Calu3 (cell line): ENCODE measurements around the gene DMRTC2. TPM values are rescaled to one million over a fixed set of nuclear protein-coding genes. Genes with fewer than 3 reads are reported as not detected.

Source experiments
- BruUV-seq: library from RNA; stranded (reverse); fragments of 400-500 nt; replicated peaks from 2 replicates; lab custom pipeline; 2021; lab: Mats Ljungman, UMichigan
- CTCF ChIA-PET: fragments of 300-600 bp; sonication (Branson Sonifier 250); formaldehyde crosslinking; loops from one replicate; lab custom pipeline; 2022; ENCODE audit warnings: antibody characterized with exemption; lab: Charles Lee
- DNase-seq: peaks from one replicate; pipeline ENCODE4 v3.0.0; 2022
- H3K27ac Mint-ChIP-seq: one replicate; pipeline ENCODE4 v1.8.0; 2022; ENCODE audit warnings: mixed read lengths; ENCODE audit not compliant: unreplicated experiment
- H3K27me3 Mint-ChIP-seq: one replicate; pipeline ENCODE4 v1.8.0; 2022; ENCODE audit warnings: mixed read lengths; ENCODE audit not compliant: unreplicated experiment
- H3K36me3 Mint-ChIP-seq: one replicate; pipeline ENCODE4 v1.8.0; 2022; ENCODE audit warnings: mild to moderate bottlenecking, moderate library complexity, mixed read lengths; ENCODE audit not compliant: insufficient read depth, unreplicated experiment
- H3K4me1 Mint-ChIP-seq: one replicate; pipeline ENCODE4 v1.8.0; 2022; ENCODE audit warnings: mild to moderate bottlenecking, low read depth, mixed read lengths; ENCODE audit not compliant: unreplicated experiment
- H3K4me3 Mint-ChIP-seq: one replicate; pipeline ENCODE4 v1.8.0; 2022; ENCODE audit warnings: mild to moderate bottlenecking, low read depth, moderate library complexity, mixed read lengths; ENCODE audit not compliant: unreplicated experiment
- H3K9me3 Mint-ChIP-seq: one replicate; pipeline ENCODE4 v1.8.0; 2022; ENCODE audit warnings: low read depth, mixed read lengths; ENCODE audit not compliant: unreplicated experiment
- intact Hi-C: fragments of 100-400 bp; cut with micrococcal nuclease; formaldehyde crosslinking; loops from one replicate; pipeline ENCODE4 v1.10.0; 2022; ENCODE audit not compliant: unreplicated experiment
- total RNA-seq: library from RNA; stranded (reverse); gene quantifications from 2 replicates; pipeline ENCODE4 v1.2.3, GENCODE V29; 2022
- TF ChIP-seq, protein P1 (sequence below): fragments of 200-600 bp; IDR thresholded peaks from one replicate; pipeline ENCODE4 v1.8.0; 2022; ENCODE audit warnings: antibody characterized with exemption; ENCODE audit not compliant: unreplicated experiment

The DMRTC2 gene
- total RNA-seq, 1 experiment from 2014 or later: not detected

DNA sequence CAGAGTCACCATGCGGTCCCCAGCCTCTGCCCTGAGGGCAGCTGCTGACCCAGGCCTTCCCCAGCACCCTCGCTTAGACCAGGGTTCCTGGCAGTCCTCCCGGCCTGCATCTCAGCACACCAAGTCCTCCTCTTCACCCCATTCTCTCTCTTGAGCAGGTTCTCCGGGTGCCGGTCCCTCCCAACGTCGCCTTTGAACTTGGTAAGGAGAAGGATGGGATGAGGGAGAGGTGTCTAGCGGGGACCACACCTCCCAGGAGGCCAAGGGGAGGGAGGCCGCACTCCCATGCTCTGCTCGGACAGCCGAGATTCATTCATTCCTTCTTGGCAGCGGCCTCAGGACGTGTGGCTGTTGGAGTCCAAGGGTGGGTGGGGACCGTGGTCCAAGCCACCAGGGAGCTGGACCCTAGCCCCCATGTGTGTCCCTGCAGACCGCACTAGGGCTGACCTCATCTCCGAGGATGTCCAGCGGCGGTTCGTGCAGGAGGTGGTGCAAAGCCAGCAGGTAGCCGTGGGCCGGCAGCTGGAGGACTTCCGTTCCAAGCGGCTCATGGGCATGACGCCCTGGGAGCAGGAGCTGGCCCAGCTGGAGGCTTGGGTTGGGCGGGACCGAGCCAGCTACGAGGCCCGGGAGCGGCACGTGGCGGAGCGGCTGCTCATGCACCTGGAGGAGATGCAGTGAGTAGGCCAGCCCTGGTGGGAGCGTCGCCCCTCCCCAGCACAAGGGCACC is 47.5 kb downstream of the DMRTC2 start:
- no peak overlapping the region for H3K27ac Mint-ChIP-seq
- H3K36me3 Mint-ChIP-seq: peaks cover 37% of the 10 kb centered on the region
- peaks cover 27% of the 10 kb centered on the region for H3K4me1 Mint-ChIP-seq
- H3K9me3 Mint-ChIP-seq: no peaks in the 10 kb centered on the region
- no TSS peak for BruUV-seq
- intact Hi-C loops: no loop called here
- DNase-seq: no peak
- no peaks in the 10 kb centered on the region for H3K27me3 Mint-ChIP-seq
- no peak overlapping the region for H3K4me3 Mint-ChIP-seq
- TF ChIP-seq, protein P1, sequence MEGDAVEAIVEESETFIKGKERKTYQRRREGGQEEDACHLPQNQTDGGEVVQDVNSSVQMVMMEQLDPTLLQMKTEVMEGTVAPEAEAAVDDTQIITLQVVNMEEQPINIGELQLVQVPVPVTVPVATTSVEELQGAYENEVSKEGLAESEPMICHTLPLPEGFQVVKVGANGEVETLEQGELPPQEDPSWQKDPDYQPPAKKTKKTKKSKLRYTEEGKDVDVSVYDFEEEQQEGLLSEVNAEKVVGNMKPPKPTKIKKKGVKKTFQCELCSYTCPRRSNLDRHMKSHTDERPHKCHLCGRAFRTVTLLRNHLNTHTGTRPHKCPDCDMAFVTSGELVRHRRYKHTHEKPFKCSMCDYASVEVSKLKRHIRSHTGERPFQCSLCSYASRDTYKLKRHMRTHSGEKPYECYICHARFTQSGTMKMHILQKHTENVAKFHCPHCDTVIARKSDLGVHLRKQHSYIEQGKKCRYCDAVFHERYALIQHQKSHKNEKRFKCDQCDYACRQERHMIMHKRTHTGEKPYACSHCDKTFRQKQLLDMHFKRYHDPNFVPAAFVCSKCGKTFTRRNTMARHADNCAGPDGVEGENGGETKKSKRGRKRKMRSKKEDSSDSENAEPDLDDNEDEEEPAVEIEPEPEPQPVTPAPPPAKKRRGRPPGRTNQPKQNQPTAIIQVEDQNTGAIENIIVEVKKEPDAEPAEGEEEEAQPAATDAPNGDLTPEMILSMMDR: no peak
- CTCF ChIA-PET: interaction anchor here (0.6 kb wide), 1 partner anchor 37 kb away, joined by 7 read pairs; no protein-coding TSS in a partner anchor

DNA sequence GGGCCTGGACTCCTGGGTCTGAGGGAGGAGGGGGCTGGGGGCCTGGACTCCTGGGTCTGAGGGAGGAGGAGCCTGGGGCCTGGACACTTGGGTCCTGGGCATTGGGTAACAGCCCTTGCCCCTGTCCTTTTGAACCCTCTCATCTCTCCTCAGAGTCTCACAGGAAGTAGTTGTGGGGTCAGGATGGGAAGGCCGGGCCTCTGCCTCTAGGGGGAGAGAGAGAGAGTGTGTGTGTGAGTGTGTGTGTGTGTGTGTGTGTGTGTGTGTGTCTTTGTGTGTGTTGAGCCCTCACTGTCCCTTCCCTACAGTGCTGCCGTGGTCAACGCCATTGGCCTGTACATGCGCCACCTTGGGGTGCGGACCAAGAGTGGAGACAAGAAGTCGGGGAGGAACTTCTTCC is 49.1 kb downstream of the DMRTC2 start:
- BruUV-seq: no TSS peak
- peaks cover 11% of the 10 kb centered on the region for H3K4me1 Mint-ChIP-seq
- H3K27ac Mint-ChIP-seq: no peak overlapping the region
- intact Hi-C loops: no loop called here
- H3K4me3 Mint-ChIP-seq: no peak overlapping the region
- peaks cover 34% of the 10 kb centered on the region for H3K36me3 Mint-ChIP-seq
- TF ChIP-seq, protein P1: no peak
- no peak for DNase-seq
- H3K27me3 Mint-ChIP-seq: no peaks in the 10 kb centered on the region
- no peaks in the 10 kb centered on the region for H3K9me3 Mint-ChIP-seq
- CTCF ChIA-PET: no interaction called here

DNA sequence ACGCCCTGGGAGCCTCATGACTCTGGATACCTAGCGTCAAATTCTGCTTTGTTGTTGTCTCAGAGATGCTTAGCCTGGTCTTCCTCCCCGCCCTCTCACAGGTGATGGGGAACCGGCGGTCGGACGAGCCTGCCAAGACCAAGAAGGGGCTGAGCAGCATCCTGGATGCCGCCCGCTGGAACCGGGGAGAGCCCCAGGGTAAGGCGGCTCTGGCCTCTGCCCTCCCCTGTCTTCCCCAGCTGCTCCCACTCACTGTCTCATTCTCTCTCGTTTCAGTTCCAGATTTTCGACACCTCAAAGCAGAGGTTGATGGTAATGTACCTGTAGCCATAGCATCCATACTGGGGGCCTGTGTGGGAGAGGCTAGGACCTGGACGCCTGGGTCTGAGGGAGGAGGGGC is 49.5 kb downstream of the DMRTC2 start:
- Mint-ChIP-seq H3K4me1 (peaks cover 6% of the 10 kb centered on the region), H3K27me3 (no peaks in the 10 kb centered on the region), H3K27ac (no peak overlapping the region), H3K9me3 (no peaks in the 10 kb centered on the region), H3K4me3 (no peak overlapping the region), H3K36me3 (peaks cover 33% of the 10 kb centered on the region)
- CTCF ChIA-PET: no interaction called here
- TF ChIP-seq, protein P1: no peak
- intact Hi-C loops: no loop called here
- BruUV-seq: no TSS peak
- DNase-seq: no peak

DNA sequence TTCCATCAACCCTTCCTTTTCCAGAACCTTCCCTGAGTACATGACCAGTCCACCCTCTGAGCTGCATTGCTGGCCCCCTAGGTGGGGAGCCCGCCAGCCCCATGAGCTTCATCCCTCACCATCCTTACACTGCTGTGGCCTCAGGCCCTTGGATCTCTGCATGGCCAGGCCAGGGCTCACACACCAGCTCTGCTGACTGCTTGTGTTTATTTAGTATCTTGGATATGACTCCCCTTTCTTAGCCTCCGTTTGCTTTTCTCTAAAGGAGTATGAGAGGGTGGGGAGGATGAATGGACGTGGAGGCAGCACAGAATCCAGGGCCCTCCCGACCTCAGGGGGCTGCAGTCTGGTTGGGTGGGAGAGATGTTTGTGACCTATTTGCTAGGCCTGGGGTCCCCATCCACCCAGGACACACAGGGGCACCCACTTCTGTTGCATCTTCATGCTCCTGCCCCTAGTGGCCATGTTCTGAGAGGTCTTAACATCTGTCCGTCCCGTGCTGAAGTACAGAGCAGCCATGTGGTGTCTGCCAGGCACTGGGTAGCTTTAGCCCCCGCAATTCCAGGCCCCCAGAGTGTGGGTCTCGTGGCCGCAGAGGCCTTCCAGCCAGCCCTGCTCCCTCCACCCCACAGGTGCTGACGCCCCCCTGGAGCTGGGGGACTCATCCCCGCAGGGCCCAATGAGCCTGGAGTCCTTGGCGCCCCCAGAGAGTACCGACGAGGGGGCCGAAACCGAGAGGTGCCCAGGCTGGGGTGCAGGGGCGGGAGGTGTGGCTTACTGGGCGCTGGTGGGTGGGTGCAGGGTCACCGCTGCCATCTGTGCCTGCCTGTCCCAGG is 51.1 kb downstream of the DMRTC2 start:
- CTCF ChIA-PET: interaction anchor here (1.0 kb wide), 1 partner anchor 11 kb away, joined by 3 read pairs; no protein-coding TSS in a partner anchor

More for the DNA sequence above, 51.1 kb downstream of the DMRTC2 start:
- Mint-ChIP-seq H3K4me1 (no peaks in the 10 kb centered on the region), H3K27me3 (no peaks in the 10 kb centered on the region), H3K4me3 (no peak overlapping the region), H3K9me3 (no peaks in the 10 kb centered on the region), H3K36me3 (peaks cover 31% of the 10 kb centered on the region), H3K27ac (no peak overlapping the region)
- TF ChIP-seq, protein P1: peak; percentile 29
- intact Hi-C loops: no loop called here
- no peak for DNase-seq
- BruUV-seq: no TSS peak
